ENCODE measurements around the gene GIN1.

The GIN1 gene

DNA sequence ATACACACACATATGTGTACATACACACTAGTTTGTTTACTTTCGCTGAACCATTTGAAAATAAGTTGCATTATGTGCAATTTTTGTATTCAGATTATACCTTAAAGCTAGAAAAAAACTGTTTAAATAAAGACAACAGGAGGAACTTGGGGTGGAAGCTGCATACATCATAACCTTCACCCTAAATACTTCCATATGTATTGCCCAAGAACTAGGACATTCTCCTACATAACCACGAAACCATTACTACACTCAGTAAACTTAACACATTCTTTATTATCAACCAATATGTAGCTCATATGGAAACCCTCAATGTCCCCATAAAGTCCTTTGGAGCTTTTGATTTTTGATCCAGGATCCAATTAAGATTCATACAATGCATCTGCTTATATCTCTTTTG, 83.3 kb downstream of the GIN1 start:
- DNase-seq (ENCODE audit: low read depth in 2 of 2) = no peak

Data from stimulated activated CD8-positive, alpha-beta memory T cell treated with anti-CD3 and anti-CD28 coated beads, Interleukin-7, amount 100 ng/mL, for 4 hours (primary cell).